ENCODE measurements around the gene TMEM212. TPM values are rescaled to one million over a fixed set of nuclear protein-coding genes. Genes with fewer than 3 reads are reported as not detected.

Gene TMEM212
- total and polyA plus RNA-seq, 2 of the 13 experiments (the other 11 are each of a cell fraction or from before 2014, with no cell fraction given) = not detected

GRCh38 chr3:171829841-171830517, 13.2 kb upstream of the TMEM212 start (continued):
- TF ChIP-seq PHF8 (CRISPR knock-in tag; IDR thresholded peaks at IDR 0.05) (0 out of 2 replicates have a peak, but pooled peaks have one; percentile 33), ZBTB39 (CRISPR knock-in tag; IDR thresholded peaks at IDR 0.05) (peak; percentile 91), RBAK (CRISPR knock-in tag; IDR thresholded peaks at IDR 0.05) (0 out of 2 replicates have a peak, but pooled peaks have one; percentile 68), ZNF205 (CRISPR knock-in tag; IDR thresholded peaks at IDR 0.05) (peak; percentile 67; the same call in 1 of the 2 replicates), ZNF644 (CRISPR knock-in tag; IDR thresholded peaks at IDR 0.05; ENCODE audit: low read depth) (peak; percentile 80), BCLAF1 (IDR thresholded peaks at IDR 0.05) (no peak), RELA (CRISPR knock-in tag; IDR thresholded peaks at IDR 0.05) (no peak), ARNT2 (CRISPR knock-in tag; IDR thresholded peaks at IDR 0.05; ENCODE audit: low read depth) (0 out of 2 replicates have a peak, but pooled peaks have one; percentile 35), ZNF687 (CRISPR knock-in tag; IDR thresholded peaks at IDR 0.05) (peak; percentile 97), ARID5B (CRISPR knock-in tag; IDR thresholded peaks at IDR 0.05) (peak; percentile 88), HDAC1 (CRISPR knock-in tag; IDR thresholded peaks at IDR 0.05) (peak; percentile 75), XBP1 (CRISPR knock-in tag; IDR thresholded peaks at IDR 0.05) (no peak), SMAD3 (CRISPR knock-in tag; IDR thresholded peaks at IDR 0.05) (peak; percentile 83; the same call in 1 of the 2 replicates), ZBTB20 (CRISPR knock-in tag; IDR thresholded peaks at IDR 0.05; ENCODE audit: borderline replicate concordance, low read depth) (peak; percentile 91; the same call in 1 of the 2 replicates), SMAD9 (CRISPR knock-in tag; IDR thresholded peaks at IDR 0.05) (no peak)

All from HepG2 (cell line).